Measurements from ENCODE around the gene MTUS2.

The MTUS2 gene

DNA sequence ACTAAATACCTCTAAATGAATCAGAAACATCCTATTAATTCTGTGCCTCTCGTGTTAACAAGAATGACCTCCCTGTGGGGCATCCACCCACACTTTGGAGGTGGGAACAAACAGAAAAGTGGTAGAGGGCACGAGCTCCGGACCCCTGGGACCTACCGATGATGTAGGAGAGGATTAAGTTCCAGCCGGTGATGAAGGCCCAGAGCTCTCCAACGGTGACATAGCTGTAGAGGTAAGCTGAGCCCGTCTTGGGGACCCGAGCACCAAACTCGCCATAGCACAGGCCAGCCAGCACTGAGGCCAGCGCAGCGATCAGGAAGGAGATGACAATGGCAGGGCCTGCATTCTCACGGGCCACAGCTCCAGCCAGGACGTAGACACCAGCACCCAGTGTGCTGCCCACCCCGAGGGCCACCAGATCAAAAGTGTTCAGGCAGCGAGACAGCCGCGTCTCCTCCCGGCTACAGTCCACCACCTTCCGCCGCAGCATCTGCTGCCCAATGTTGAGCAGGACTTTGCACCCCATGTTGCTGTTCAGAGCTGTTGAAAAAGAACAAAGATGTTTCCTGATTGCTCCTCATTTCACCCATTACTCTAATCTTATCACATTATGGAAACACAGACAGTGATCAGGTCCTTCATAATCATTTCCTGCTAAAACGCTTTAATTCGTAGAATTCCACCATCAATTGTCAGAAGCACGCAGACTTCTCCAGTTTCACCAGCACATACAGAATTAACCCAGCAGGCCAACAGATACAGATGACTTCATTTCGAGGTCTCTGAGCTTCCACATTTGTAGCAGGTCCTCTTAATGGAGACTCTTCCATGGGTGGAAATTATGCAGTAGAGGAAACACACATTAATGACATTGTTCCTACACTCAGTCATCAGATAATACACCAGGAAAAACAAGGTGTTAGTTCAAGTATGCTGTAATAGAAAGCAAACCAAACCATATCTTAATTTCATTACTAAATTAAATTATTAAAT, 715.8 kb downstream of the MTUS2 start:
- no peak for DNase-seq

DNA sequence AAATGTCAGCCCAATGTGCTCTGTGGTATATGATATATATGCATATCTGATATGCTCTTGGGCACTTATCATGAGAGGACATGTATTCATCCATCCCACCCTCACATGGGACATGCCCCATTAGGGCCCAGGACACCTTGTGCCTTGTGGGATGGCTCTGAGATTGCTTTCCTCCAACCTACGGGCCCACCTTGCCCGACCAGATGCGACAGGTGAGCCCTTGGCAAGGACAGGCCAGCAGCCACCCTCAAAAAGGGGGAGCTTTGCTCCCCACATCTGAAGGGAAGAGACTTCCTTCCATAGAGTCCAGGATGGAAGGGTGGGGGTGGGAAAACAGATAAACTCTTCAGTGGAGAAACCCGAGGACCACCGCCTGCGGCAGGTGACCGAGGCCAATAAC, 716.7 kb downstream of the MTUS2 start:
- no peak for DNase-seq

DNA sequence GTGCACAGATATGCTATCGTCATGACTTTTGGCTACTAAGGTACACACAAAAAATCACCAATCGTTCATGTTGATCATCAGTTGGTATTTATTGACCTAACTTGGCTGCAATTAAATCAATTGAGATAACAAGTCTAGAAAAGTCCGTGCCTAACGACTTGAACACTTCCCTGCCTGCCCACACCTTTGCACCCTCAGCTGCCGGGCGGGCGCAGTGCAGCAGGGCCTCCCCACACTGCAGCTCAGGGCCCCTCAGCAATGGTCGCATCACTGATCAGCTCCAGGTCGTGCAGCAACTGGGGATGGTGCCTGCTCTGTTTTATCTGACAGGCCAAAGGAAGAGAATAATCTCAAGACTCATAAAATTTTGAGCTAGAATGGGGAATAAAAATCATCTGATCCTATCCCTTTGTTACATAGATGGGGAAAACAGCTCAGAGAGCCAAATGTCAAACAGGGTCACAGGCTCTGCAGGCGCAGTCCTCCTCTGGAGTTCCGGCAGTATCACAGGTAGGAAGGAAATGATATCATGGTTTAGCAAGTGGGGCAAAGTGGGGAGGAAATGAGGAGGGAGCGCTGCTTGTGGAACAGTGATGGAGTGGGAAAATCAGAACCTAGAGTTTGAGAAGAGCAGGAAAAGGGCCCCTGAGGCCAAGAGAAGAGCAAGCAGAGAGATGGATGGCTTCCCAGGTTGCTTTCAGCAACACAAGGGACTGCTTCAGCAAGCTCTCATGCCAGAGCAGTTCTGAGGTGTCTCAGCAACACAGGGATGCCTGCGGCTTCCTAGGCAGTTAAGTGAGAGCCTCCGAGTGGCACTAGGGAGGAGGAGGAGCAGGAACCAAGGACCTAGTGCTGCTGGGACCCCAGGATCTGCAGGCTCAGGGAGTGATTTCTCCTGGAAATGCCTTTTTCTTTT, 717.9 kb downstream of the MTUS2 start:
- no peak for DNase-seq

DNA sequence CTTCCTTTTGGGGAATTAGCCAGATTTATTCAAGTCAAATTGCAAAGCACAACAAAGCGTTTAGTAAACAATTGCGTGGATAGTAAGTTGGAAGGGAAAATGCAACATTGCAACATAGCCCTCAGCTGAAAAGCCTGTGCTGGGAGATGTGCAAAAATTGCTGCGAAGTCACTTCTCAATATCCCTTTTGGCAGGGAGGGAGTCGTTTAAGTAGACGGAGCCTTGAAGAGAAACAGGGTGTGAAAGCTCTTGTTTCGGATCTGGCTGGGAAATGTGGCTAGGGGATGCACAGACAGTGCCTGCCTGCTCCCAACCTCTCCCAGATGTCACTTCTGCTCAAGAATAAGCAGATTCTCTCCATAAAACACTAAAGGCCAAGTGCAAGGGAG, 718.5 kb downstream of the MTUS2 start:
- DNase-seq, result no peak

DNA sequence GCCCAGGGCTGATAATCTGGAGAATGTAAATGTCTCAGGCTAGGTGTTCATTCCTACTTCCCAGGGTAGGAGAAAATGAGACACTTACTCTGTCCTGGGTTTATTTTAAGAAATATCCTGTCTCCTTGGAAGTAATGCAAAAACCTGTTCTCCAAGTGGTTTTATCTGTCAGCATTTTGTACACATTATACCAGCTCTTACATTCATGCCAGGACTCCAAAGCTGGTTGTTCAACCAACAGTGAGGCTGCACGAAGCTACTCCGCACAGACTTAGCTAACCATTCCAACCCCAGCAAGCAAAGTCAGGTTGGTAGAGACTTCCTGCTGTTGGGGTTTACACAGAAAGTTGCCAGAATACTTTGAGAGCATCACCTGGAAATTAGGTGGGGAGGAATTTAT, 719.7 kb downstream of the MTUS2 start:
- DNase-seq, result no peak

DNA sequence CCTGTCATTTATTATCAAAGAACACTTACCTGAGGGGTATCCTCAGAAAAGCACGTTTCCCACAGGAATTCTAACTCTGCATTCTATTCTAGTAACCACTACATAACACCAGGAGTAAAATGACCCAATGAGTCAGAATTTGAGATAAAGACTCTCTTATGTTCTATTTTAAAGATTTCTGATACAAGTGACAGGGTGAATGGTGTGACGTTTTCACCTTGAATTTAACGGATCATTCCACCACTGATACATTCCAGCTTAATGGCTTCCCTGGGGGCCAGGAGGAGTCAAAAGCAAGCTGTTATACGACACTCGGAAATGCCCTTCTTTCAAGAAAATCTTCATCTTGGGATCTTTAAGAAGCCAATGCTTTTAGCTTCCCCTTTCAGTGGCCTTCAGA, 720.2 kb downstream of the MTUS2 start:
- no peak for DNase-seq

DNA sequence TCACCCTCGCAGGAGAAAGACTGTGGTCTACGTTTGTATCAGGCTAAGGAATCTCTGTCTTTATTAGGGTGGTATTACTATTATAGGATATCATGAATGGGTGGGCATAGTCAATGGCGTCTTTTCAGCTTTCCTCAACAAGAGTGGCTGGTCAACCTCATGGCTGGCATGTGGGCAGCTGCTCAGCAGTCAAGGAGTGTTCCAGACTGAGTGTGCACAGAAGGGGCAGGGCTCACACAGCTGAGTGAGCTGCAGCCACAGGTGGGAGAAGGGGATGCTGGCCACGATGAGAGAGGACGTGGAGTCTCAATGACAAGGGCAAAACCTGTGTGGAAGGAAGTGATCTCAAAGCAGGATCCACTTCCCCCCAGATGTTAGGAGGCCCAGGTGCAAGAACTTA, 720.7 kb downstream of the MTUS2 start:
- no peak for DNase-seq

DNA sequence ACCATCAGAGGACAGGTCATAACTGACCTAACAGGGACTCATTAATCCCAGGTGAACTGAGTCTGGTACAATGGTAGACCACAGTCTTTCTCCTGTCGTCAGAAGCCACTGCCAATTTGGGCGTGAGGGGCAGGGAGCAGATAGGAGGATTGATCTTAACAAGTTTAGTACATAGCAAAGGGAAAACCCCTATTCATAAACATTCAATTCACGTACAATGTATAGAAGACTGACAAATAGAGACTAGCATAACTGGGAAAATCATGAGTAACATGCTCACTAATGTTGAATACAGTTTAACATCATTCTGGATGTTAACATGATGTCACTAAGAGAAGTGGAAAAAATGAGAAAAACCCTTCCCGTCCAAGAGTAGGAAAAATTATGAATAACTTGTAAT, 721.3 kb downstream of the MTUS2 start:
- no peak for DNase-seq

DNA sequence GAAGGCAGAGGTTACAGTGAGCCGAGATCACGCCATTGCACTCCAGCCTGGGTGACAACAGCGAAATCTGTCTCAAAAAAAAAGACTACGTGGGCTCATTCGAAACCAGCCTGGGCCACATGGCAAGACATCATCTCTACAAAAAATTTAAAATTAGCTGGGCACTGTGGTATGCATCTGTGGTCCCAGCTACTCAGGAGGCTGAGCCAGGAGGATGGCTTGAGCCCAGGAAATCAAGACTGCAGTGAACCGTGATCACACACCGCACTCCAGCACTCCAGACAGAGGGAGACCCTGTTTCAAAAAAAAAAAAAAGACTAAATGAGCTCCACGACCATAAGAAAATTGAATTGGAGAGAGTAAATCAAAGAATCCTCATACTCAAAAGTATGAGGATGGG, 722.2 kb downstream of the MTUS2 start:
- no peak for DNase-seq

DNA sequence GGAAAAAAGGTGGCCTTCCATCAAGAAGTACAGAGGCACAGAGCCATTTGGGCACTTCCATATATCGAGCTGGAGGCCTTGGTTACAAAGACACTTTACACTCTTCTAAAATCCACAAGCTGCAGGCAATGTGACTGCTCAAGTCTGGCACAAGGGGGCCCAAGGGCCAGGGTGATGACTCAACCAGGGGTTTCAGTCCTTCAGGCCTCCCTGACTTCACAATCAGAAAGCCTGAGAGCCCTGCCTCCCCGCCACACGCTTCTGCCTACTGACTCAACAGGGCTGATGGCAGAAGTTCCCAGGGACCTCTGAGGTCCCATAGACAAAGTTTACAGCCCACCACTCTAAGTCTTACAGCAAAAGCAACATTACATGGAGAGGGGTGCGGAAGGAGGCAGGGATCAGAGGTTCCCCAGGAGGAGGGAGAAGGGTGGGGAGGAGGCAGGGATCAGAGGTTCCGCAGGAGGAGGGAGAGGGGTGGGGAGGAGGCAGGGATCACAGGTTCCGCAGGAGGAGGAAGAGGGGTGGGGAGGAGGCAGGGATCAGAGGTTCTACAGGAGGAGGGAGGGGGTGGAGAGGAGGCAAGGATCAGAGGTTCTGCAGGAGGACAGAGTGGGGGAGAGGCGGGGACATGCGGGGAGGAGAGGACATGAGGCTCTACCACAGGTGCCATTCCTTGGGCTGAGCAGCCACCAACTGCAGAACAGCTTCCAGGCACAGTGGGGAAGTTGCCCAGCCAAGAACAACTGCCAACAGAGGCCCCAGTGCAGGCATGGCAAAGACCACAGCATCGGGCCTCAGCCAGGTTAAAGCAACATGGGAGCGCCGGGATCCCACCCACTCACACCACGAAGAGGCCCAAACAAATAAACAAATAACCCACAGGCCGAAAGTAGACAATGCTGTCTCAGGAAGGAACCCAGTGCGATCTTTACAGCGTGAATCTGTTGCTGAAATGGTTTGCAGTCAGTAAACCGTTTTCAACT, 723.4 kb downstream of the MTUS2 start:
- no peak for DNase-seq

DNA sequence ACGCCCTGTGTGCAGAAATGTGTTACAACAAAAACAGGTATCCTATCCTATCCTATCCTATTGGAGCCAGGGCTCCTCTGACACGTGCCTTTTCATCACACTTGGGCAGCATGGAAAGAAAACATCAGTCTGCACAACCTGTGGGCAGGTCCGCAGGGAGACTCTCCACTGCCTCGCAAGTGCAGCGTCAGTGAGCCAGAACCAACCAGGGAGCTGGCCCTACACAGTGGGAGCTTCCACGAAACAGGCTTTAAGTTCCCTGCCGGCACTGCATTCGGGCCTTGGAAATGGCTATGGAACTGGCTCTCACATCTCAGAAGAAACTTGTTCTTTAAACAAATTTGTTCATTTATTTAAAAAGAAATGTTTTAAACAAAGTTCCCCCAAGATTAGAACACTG, 725.8 kb downstream of the MTUS2 start:
- DNase-seq, result no peak

DNA sequence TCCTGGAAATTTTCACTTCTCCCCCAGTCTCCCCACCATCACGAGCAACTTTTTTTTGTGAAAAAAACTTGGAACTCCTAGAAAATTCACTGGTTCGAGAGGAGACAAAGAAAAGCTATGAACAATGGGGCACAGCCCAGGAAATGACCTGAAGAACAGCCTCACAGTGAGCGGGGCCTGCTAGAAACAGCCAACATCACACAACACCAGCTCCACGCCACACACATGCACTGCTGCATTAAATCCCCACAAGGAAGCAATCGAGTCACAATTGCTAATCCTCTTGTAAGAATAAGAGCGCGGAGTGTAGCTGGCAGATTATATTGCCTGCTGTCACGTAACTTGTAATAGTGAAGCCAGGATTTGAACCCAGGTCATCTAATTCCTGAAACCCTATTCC, 726.5 kb downstream of the MTUS2 start:
- no peak for DNase-seq

DNA sequence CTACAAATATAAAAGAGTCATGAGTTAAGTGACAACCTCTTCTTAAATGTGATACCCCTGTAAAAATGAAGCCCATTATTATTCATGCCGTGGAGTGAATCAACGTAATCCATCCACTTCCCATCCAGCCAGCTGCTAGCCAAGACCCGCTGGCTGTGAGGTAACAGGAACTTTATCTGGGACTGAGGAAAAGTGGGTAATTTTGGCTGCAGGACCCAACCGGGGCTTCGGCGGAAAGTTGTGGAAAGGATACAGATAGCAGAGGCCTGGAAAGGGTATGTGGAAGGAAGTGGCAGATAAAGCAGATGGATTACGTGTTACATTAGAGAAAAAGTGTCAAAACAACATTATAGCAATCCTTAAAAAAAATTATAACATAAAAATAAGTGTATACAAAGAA, 727.0 kb downstream of the MTUS2 start:
- no peak for DNase-seq

DNA sequence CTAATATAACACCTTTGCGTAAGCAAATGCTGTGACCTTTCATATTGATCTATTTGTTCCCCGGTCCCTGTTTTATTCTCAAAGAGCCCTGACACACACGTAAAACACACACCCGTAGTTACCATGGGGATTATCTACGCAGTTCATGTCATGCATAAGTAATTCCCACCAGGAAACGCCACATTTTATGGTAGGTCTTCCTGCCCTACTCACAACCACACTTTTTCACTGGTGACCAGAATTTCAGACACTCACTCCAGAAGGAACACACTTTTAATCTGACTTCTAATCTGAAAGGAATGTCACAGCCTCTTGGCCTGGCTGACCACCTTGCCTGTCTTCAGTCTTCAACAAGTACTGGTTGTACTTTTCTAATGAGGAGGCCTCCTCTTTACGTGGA, 728.6 kb downstream of the MTUS2 start:
- DNase-seq, result no peak

DNA sequence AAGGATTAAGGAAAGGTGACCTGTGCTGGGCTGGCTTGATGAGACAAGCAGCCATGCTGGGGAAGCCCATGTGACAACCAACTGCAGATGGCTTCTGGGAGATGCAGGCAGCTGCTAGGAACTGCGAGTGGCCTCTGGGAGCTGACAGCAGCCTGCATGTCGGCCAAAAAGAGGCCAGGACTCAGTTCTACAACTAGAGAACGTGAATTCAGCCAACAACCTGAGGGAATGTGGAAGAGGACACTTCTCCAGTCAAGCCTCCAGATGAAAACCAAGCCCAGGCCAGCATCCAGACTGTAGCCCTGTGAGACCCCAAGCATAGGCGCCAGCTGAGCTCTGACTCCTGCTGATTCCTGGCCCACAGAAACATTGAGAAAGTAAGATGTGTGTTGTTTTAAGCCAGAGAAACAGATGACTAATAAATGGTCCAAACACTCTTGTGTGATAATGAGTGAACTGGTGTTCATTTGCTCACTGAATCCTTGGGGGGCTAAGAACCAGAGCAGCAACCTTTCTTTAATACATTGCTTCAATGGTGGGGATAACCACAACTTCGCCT, 730.4 kb downstream of the MTUS2 start:
- DNase-seq, result no peak

DNA sequence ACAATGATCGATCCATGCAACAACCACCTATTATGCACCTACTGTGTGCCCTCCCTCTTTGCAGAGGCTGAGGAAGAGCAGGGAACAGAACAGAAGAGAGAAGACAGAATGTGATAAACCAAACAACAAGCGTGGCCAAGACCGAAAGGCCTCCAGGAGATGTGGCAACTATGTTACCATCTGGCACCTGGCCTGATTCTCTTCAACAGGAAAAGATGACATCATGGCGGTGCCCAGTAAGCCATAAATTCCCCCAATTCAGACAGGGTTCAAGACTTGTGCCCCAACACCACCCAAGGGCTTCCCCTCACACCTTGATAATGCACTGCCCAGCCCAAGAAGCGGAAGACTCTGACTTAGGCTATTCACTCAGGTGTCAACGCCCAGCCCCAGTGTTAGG, 731.1 kb downstream of the MTUS2 start:
- no peak for DNase-seq

Measured in DMS79 (cell line).